GM21786 (cell line): ENCODE results near the gene COL5A1.

Source experiments
- ATAC-seq: cut with Tn5 transposase; IDR thresholded peaks from one replicate; pipeline ENCODE4 v1.9.1; 2021; ENCODE audit not compliant: unreplicated experiment

COL5A1 gene

GRCh38 chr9:134781591-134782302, 140.1 kb downstream of the COL5A1 start:
- ATAC-seq: no peak

- ATAC-seq: no peak
Observed at GRCh38 chr9:134782921-134783698, 141.5 kb downstream of the COL5A1 start.

GRCh38 chr9:134783699-134784039, 142.1 kb downstream of the COL5A1 start:
- no peak for ATAC-seq

- no peak for ATAC-seq
Observed at GRCh38 chr9:134784577-134785305, 143.1 kb downstream of the COL5A1 start.

- ATAC-seq: no peak
Observed at GRCh38 chr9:134785325-134786108, 143.9 kb downstream of the COL5A1 start.

GRCh38 chr9:134787601-134788531, 146.3 kb downstream of the COL5A1 start:
- ATAC-seq: no peak

GRCh38 chr9:134789168-134789567, 147.6 kb downstream of the COL5A1 start:
- ATAC-seq: no peak

GRCh38 chr9:134791009-134791408, 149.4 kb downstream of the COL5A1 start:
- ATAC-seq: no peak

GRCh38 chr9:134792627-134793026, 151.0 kb downstream of the COL5A1 start:
- ATAC-seq: no peak

GRCh38 chr9:134793288-134794188, 151.9 kb downstream of the COL5A1 start:
- no peak for ATAC-seq

- no peak for ATAC-seq
Observed at GRCh38 chr9:134794663-134795370, 153.2 kb downstream of the COL5A1 start.

- ATAC-seq: no peak
Observed at GRCh38 chr9:134795446-134795845, 153.8 kb downstream of the COL5A1 start.

GRCh38 chr9:134796882-134797281, 155.3 kb downstream of the COL5A1 start:
- no peak for ATAC-seq

- ATAC-seq: no peak
Observed at GRCh38 chr9:134800791-134801339, 159.3 kb downstream of the COL5A1 start.

GRCh38 chr9:134802216-134802795, 160.7 kb downstream of the COL5A1 start:
- no peak for ATAC-seq

- no peak for ATAC-seq
Observed at GRCh38 chr9:134804871-134805270, 163.3 kb downstream of the COL5A1 start.

GRCh38 chr9:134807716-134808446, 166.3 kb downstream of the COL5A1 start:
- no peak for ATAC-seq
